ENCODE results near the gene HSBP1L1.

HSBP1L1 gene

DNA sequence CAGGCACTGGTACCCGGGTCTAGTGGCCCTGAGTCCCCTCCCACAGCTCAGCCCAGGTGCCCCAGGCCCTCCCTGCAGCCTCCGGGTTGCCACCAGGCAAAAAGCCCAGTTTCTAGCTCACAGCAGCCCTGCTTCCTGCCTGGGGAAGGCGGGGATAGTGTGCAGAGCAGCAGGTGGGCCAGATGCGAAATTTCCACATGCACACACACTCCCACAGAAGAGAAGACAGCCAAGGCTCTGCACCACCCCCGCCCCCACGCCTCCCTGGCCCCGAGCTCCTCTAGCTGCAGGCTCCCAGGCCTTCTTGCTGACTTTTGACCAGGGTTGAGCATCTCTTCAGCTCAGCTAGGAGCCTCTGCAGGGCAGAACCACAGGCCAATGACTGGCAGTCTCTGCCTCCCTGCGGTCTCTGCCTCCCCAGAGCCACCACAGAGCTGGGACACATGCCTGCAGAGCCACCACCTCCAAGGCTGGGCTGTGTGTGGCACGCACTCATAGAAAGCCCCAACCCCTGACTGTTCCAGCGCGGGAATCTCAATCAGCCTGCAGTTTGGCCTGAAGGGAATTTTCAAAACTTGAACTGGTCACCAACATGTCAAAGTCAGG lies 20.2 kb upstream of the HSBP1L1 start:
- TF ChIP-seq, protein P1, sequence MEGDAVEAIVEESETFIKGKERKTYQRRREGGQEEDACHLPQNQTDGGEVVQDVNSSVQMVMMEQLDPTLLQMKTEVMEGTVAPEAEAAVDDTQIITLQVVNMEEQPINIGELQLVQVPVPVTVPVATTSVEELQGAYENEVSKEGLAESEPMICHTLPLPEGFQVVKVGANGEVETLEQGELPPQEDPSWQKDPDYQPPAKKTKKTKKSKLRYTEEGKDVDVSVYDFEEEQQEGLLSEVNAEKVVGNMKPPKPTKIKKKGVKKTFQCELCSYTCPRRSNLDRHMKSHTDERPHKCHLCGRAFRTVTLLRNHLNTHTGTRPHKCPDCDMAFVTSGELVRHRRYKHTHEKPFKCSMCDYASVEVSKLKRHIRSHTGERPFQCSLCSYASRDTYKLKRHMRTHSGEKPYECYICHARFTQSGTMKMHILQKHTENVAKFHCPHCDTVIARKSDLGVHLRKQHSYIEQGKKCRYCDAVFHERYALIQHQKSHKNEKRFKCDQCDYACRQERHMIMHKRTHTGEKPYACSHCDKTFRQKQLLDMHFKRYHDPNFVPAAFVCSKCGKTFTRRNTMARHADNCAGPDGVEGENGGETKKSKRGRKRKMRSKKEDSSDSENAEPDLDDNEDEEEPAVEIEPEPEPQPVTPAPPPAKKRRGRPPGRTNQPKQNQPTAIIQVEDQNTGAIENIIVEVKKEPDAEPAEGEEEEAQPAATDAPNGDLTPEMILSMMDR (IDR thresholded peaks at IDR 0.05): no peak

DNA sequence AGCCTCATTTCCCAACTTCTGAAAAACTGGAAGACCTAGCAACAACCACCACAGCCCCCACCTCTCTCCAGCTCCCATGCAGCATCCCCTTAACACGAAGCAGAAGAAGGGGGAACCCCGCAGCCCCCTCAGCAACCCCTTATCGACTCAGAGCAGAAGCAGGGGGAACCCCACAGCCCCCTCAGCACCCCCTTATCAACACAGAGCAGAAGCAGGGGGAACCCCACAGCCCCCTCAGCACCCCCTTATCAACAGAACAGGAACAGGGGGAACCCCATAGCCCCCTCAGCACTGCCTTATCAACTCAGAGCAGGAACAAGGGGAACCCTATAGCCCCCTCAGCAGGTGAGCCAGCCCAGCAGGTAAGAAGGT lies 19.7 kb upstream of the HSBP1L1 start:
- TF ChIP-seq, protein P1 (IDR thresholded peaks at IDR 0.05): no peak

DNA sequence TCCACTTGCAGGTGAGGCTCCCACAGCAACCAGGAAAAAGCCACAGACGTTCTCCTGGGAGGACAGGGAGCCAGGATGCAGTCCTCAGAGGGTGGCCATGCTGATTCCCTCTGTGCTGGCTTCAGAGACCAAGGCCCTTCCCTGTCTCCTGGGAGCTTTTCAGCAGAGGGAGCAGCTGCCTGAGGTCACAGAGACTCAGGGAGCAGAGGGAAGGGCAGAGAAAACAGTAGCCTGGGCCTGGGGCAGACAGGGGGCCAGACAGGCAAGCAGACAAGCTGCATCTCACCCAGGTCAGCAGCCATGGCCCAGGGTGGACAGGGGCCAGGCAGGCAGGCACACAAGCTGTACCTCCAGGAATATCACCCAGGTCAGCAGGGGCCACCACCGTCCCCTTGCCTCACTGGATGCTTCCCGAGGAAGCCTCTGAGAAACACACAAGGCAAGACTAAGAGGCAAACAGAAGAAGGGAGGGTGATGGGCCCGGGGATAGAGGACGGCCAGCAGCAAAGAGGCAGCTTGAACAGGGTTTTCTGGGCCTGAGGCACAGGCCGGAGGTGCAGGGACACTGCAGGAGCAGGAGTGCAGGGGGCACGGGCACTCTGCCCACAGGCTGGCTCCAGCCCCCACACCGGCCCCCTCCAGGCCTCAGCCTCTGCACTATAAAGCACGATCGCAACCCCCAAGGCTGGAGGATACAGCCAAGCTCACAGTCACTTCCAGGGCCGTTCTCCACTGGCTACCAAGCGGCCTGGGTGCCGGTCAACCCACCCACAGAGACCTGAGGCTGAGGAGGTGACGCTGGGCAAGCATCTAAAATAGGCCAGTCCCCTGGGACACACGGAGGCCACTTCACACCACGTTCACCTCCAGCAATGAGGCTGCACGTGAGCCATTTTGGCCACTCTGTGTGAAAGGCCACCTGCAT lies 19.1 kb upstream of the HSBP1L1 start:
- TF ChIP-seq, protein P1 (IDR thresholded peaks at IDR 0.05): no peak

DNA sequence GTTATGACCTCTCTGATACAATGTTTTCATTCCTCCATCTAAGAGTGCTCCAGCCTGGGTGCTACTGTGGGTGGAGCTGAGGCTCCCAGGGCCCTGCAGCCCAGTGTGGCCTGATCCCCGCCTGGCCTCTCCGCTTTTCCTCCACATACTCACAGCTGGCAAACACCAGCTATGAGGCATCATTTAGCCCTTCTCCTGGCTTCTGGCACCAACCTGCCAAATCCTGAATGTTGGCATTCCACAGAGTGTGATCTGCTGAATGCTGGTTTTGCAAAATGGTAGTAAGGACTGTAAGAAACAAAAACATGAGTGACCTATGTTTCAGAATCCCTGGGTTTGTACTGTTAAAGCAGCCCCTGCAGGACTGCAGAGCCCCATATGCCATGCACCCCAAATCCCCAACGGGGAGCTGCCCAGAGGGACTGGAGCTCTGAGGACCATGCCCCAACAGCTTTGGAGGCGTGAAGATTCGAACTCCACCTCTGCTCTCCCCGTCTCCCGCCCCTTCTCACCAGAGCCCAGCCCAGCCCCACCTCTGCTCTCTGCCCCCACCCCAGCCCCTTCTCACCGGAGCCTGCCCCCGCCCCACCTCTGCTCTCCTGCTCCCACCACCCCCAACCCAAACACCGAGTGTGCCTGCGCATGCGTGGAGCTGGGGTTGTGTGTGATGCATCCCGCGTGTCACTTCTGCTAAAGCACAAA lies 17.2 kb upstream of the HSBP1L1 start:
- TF ChIP-seq, protein P1 (IDR thresholded peaks at IDR 0.05): no peak

DNA sequence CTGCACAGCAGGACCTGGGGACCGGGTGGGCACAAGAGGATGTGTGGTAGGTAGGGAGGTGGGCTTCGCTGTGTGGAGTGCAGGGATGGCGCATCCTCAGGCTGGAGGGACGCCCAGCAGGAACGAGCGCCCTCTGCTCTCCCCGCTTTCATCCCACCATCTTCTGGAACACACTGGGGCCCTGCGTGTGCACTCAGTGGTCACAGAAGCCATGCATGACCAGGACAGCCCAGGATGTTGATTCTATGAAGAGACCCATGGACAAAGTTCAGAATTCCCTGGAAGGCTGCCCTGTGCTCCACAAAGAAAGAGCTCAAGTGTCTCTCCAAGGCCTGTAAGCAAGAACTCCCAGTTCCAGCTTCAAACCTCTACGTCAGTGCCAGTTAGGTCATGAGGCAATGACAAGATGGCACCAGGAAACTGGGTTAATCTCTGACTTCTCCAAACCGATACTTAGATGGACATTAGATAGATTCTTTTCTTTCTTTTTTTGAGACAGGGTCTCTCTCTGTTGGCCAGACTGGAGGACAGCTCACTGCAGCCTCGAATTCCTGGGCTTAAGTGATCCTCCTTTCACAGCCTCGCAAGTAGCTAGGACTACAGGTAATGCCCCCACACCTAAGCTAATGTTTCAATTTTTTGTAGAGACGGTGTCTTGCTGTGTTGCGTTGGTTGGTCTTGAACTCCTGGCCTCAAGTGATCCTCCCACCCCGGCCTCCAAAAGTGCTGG lies 16.4 kb upstream of the HSBP1L1 start:
- TF ChIP-seq, protein P1 (IDR thresholded peaks at IDR 0.05): no peak

DNA sequence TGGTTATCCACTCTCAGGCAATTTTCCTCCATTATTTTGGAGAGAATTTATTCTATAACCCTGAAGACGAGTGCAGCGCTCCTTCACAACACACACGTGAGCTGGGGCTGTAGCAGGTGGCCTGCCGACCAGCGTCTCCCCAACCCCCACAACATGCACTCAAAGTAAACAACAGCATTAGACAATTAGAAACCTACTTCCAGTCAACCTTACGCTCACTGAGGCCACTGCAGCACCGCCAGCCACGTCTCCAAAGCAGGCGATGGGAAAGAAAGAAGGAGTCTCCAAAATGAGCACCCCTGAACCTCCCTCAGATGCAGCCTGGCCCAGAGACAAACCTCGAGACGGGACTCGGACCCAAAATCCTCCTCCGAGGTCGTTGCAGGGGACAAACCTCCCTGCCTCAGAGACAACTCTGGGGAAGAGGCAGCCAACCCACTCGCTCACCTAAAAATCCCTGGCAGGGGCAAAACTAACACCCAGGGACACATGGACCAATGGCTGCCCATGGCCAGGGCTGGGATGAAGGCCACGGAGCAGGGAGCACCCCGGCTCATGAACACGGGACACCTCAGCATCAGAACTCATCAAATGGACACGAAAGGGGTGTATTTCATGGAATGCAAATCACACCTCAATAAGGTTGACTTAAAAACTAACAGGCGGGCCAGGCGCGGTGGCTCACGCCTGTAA lies 15.6 kb upstream of the HSBP1L1 start:
- TF ChIP-seq, protein P1 (IDR thresholded peaks at IDR 0.05): no peak
